Dendritic cell treated with granulocyte-macrophage colony-stimulating factor and Interleukin-4, amounts not matched to agents 40 ng/mL and 50 ng/mL, for 4 days (primary cell): ENCODE results near the gene CARD6.
"Not testable (repeated sequence)": the region's sequence is repeated elsewhere in the genome, so short reads cannot be mapped to it uniquely, and the experiment has no call there.

ENCODE experiments used
- H3K27ac Mint-ChIP-seq: one replicate; pipeline ENCODE4 v1.8.0; 2022; ENCODE audit warnings: mild to moderate bottlenecking, mixed read lengths
- H3K27me3 Mint-ChIP-seq: one replicate; pipeline ENCODE4 v1.8.0; 2022; ENCODE audit warnings: mild to moderate bottlenecking, mixed read lengths
- H3K36me3 Mint-ChIP-seq: one replicate; pipeline ENCODE4 v1.8.0; 2022; ENCODE audit warnings: low read depth, mixed read lengths
- H3K4me1 Mint-ChIP-seq: one replicate; pipeline ENCODE4 v1.8.0; 2022; ENCODE audit warnings: low read depth, mixed read lengths
- H3K4me3 Mint-ChIP-seq: one replicate; pipeline ENCODE4 v1.8.0; 2022; ENCODE audit warnings: mild to moderate bottlenecking, moderate library complexity, mixed read lengths
- H3K9me3 Mint-ChIP-seq: one replicate; pipeline ENCODE4 v1.8.0; 2022; ENCODE audit warnings: mixed read lengths
- intact Hi-C: fragments of 100-400 bp; cut with micrococcal nuclease; formaldehyde crosslinking; loops from one replicate; pipeline ENCODE4 v1.15.0; 2022

The CARD6 gene

DNA sequence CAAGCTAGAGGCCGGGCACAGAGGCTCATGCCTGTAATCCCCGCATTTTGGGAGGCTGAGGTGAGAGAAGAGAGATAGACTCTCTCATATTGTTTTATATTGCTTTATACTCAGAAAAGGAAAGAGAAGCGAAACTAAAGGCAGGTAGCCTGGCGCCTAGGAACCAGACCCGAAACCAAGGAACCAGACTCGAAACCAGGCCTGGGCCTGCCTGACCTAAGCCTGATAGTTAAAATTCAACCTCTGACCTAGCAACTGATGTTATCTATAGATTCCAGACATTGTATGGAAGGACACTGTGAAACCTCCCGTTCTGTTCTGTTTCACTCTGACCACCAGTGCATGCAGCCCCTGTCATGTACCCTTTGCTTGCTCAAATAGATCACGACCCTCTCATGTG lies 31.1 kb downstream of the CARD6 start:
- H3K4me3 Mint-ChIP-seq, H3K27ac Mint-ChIP-seq, intact Hi-C loops, H3K9me3 Mint-ChIP-seq, H3K4me1 Mint-ChIP-seq, H3K36me3 Mint-ChIP-seq, H3K27me3 Mint-ChIP-seq: not testable (repeated sequence)

DNA sequence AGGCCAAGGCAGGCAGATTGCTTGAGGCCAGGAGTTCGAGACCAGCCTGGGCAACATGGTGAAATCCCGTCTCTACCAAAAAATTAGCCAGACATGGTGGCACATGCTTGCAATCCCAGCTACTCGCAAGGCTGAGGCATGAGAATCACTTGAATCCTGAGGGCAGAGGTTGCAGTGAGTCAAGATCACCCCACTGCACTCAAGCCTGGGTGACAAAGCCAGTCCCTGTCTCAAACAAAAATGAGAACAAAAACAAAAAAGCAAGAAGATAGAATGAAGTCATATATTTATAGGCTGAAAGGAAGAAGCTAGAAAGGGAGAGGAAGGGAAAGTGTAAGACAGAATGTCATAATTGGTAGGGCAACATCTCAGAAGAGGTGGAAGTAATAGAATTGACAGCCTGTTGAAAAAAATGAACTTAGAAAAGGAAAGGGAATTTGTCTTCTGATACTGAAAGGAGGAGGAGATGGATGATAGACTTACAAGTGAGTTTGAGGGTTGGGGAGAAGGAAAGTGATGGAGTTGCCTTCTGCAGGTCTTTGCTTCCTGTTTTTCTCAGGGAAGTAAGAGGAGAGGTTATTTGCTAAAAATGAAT lies 32.2 kb downstream of the CARD6 start:
- Mint-ChIP-seq H3K4me1 (peaks cover 8% of the 10 kb centered on the region), H3K27me3 (no peaks in the 10 kb centered on the region), H3K27ac (no peak overlapping the region), H3K9me3 (peaks cover 15% of the 10 kb centered on the region), H3K4me3 (no peak overlapping the region), H3K36me3 (no peaks in the 10 kb centered on the region)
- intact Hi-C loops: no loop called here

DNA sequence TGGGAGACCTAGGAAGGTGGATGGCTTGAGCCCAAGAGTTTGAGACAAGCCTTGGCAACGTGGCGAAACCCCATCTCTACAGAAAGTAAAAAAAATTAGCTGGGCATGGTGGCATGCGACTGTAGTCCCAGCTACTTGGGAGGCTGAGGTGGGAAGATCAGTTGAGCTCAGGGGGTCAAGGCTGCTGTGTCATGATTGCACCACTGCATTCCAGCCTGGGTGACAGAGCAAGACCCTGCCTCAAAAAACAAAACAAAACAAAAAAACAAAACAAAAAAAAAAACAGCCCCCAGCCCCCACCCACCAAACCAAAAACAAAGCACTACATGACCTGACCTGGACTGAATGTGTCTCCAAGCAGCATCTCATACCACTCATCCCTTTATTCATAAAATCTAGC lies 34.8 kb downstream of the CARD6 start:
- Mint-ChIP-seq H3K36me3 (no peaks in the 10 kb centered on the region), H3K9me3 (peaks cover 15% of the 10 kb centered on the region), H3K4me1 (peaks cover 8% of the 10 kb centered on the region), H3K27ac (no peak overlapping the region), H3K4me3 (no peak overlapping the region), H3K27me3 (no peaks in the 10 kb centered on the region)
- intact Hi-C loops: loop anchor here (5.0 kb wide), 2 partner anchors 119 to 1164 kb away; partner anchors contain the start of gene TTC33

DNA sequence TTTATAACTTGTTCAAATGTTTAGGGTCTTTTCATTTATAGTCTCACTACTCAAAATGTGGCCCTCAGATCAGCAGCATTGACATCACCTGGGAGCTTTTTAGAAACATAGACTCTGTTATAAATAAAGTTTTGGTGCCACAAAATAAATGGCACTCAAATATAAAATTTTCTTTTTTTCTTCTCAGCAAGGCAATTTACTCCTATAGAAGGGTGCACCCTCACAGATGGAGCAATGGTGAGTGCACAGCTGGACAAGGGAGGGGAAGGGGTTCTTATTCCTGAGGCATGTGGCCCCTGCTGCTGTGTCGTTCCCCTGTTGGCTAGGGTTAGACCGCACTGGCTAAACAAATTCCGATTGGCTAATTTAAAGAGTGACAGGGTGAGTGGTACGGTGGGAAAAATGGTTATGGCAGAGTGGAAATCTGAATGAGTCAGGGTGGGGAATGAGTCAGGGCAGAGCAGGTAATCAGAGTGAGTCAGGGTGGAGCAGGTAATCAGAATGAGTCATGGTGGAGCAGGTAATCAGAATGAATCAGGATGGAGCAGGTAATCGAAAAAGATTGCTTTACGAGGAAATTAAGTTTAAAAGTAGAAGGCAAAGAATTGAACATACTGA lies 36.3 kb downstream of the CARD6 start:
- no peak overlapping the region for H3K4me3 Mint-ChIP-seq
- H3K36me3 Mint-ChIP-seq: no peaks in the 10 kb centered on the region
- no peak overlapping the region for H3K27ac Mint-ChIP-seq
- H3K9me3 Mint-ChIP-seq: peaks cover 15% of the 10 kb centered on the region
- no peaks in the 10 kb centered on the region for H3K27me3 Mint-ChIP-seq
- peaks cover 8% of the 10 kb centered on the region for H3K4me1 Mint-ChIP-seq
- intact Hi-C loops: loop anchor here (5.0 kb wide), 2 partner anchors 120 to 1165 kb away; partner anchors contain the start of gene TTC33

DNA sequence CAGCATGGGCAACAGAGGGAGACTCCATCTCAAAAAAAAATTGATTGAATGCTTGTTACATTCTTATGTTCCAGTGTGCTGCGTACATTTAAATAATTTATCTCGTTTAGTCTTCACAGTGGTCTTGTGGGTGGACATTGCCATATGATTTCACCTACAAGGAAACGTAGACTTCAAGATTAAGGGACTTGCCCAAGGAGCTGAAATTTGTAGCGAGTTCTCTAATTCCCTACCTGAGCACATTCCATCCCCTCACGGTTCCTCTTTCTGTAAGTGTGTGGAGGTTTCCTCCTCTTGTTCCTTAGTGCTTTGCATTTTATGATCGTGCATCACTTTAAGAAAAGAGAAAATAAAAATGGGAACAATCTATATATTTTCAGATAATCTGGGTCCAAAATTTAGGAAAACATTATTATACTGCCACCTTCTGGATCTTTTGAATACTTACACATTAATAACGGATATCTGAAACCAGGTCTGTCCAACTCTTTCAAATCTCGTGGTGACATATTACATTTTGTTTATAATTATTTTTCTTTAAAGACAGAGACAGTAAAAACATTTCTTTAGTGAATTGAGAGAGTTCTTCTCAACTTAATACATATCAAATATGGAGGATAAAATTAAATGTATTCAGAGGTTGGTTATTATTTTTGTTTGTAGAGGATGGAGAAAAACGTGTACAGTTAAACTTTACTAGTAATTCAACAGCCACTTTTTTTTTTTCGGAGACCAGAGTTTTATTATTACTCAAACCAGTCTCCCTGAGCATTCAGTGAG lies 38.2 kb downstream of the CARD6 start:
- no peak overlapping the region for H3K4me3 Mint-ChIP-seq

DNA sequence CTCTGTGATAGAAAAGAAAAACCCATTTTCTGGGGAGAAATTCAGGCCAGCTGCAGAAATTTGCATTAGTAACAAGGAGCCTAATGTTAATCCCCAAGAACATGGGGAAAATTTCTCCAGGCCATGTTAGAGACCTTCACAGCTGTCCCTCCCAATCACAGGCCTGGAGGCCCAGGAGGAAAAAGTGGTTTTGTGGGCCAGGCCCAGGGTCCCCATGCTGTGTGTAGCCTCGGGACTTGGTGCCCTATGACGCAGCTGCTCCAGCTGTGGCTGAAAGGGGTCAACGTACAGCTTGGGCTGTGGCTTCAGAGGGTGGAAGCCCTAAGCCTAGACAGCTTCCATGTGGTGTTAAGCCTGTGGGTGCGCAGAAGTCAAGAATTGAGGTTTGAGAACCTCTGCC lies 41.1 kb downstream of the CARD6 start:
- intact Hi-C loops: no loop called here
- no peak overlapping the region for H3K4me3 Mint-ChIP-seq
- H3K4me1 Mint-ChIP-seq: no peaks in the 10 kb centered on the region
- H3K36me3 Mint-ChIP-seq: no peaks in the 10 kb centered on the region
- no peaks in the 10 kb centered on the region for H3K27me3 Mint-ChIP-seq
- H3K9me3 Mint-ChIP-seq: peaks cover 7% of the 10 kb centered on the region
- H3K27ac Mint-ChIP-seq: no peak overlapping the region

More for the DNA sequence above, 38.2 kb downstream of the CARD6 start:
- H3K4me1 Mint-ChIP-seq: no peaks in the 10 kb centered on the region
- intact Hi-C loops: loop anchor here (2.0 to 5.0 kb wide), 3 partner anchors 122 to 1299 kb away; partner anchors contain the start of gene TTC33
- H3K36me3 Mint-ChIP-seq: no peaks in the 10 kb centered on the region
- H3K27ac Mint-ChIP-seq: no peak overlapping the region
- peaks cover 15% of the 10 kb centered on the region for H3K9me3 Mint-ChIP-seq
- no peaks in the 10 kb centered on the region for H3K27me3 Mint-ChIP-seq

DNA sequence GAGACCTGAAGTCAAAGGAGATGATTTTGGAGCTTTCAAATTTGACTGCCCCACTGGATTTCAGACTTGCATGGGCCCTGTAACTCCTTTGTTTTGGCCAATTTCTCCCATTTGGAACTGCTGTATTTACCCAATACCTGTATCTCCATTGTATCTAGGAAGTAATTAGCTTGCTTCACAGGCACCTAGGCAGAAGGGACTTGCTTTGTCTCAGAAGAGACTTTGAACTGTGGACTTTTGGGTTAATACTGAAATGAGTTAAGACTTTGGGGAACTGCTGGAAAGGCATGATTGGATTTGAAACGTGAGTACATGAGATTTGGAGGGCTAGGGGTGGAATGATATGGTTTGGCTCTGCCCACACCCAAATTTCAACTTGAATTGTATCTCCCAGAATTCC lies 41.9 kb downstream of the CARD6 start:
- intact Hi-C loops, H3K36me3 Mint-ChIP-seq, H3K4me1 Mint-ChIP-seq, H3K27ac Mint-ChIP-seq, H3K9me3 Mint-ChIP-seq, H3K4me3 Mint-ChIP-seq, H3K27me3 Mint-ChIP-seq: not testable (repeated sequence)

DNA sequence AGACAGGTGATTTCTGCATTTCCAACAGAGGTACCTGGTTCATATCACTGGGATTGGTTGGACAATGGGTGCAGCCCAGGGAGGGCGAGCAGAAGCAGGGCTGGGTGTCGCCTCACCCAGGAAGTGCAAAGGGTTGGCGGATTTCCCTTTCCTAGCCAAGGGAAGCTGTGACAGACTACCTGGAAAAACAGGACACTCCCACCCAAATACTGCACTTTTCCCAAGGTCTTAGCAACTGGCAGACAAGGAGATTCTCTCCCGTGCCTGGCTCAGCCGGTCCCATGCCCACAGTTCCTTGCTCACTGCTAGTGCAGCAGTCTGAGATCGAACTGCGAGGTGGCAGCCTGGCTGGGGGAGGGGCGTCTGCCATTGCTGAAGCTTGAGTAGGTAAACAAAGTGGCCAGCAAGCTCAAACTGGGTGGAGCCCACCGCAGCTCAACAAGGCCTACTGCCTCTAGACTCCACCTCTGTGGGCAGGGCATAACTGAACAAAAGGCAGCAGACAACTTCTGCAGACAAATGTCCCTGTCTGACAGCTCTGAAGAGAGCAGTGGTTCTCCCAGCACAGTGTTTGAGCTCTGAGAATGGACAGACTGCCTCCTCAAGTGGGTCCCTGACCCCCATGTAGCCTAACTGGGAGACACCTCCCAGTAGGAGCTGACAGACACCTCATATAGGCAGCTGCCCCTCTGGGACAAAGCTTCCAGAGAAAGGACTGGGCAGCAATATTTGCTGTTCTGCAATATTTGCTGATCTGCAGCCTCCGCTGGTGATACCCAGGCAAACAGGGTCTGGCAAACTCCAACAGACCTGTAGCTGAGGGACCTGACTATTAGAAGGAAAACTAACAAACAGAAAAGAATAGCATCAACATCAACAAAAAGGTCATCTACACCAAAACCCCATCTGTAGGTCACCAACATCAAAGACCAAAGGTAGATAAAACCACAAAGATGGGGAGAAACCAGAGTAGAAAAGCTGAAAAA lies 54.6 kb downstream of the CARD6 start:
- H3K27ac Mint-ChIP-seq, H3K9me3 Mint-ChIP-seq, intact Hi-C loops, H3K4me1 Mint-ChIP-seq, H3K27me3 Mint-ChIP-seq, H3K36me3 Mint-ChIP-seq, H3K4me3 Mint-ChIP-seq: not testable (repeated sequence)

DNA sequence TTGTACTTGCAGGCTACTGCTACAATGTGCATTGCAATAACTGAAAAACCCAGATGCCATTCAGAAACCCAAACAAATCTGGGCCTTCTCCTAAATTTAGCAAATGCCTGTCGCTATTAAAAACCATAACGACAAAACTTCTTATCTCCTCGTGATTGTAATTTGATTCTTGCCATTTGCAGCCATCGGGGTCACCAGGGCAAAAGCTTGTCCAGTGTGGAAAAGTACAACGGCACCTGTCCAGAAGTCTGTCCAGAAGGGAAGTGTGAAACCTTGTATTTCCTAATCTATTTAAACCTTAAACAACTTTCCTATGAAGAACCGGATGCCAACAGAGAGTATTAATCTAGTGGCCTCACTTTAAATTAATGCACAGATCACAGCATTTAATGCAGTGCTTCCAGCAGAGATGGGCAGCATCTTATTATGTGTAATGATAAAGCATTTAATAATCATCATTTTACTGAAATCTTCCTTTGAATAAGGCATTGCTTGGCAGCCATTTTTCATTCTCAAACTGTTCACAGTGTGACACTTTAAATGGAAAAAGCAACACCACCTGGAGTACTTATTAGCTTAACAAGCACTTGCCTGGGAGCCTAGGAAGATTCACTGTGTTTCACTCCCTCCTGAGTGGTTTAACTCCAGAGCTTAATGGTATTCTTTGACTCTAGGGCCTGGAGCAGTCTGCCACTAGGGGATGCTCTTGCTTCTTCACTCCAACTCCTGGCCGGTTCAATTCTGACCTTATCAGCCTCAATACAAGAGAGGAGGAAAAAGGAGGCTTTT lies 63.2 kb downstream of the CARD6 start:
- Mint-ChIP-seq H3K27ac (no peak overlapping the region), H3K4me3 (no peak overlapping the region), H3K9me3 (no peaks in the 10 kb centered on the region), H3K36me3 (no peaks in the 10 kb centered on the region), H3K27me3 (peaks cover 9% of the 10 kb centered on the region), H3K4me1 (no peaks in the 10 kb centered on the region)
- intact Hi-C loops: loop anchor here (5.0 kb wide), 1 partner anchor 938 kb away; no protein-coding TSS in a partner anchor

DNA sequence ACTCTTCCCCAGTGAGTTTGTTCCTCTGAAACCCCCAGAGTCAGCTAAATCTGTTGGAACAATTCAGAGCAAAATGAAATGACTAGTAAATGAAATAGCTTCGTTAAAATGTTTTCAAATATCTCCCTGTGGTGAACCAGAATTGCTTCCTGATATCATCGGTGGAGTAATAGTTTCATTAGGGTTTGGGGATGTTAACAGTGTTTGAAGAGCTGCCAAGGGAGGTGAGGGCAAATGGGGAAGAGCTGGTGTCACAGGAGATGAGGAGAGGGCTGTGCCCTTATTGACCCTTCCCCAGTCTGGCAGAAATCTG lies 63.8 kb downstream of the CARD6 start:
- no peaks in the 10 kb centered on the region for H3K9me3 Mint-ChIP-seq
- H3K27me3 Mint-ChIP-seq: peaks cover 9% of the 10 kb centered on the region
- H3K27ac Mint-ChIP-seq: no peak overlapping the region
- intact Hi-C loops: loop anchor here (5.0 kb wide), 1 partner anchor 937 kb away; no protein-coding TSS in a partner anchor
- no peak overlapping the region for H3K4me3 Mint-ChIP-seq
- H3K36me3 Mint-ChIP-seq: no peaks in the 10 kb centered on the region
- H3K4me1 Mint-ChIP-seq: no peaks in the 10 kb centered on the region

DNA sequence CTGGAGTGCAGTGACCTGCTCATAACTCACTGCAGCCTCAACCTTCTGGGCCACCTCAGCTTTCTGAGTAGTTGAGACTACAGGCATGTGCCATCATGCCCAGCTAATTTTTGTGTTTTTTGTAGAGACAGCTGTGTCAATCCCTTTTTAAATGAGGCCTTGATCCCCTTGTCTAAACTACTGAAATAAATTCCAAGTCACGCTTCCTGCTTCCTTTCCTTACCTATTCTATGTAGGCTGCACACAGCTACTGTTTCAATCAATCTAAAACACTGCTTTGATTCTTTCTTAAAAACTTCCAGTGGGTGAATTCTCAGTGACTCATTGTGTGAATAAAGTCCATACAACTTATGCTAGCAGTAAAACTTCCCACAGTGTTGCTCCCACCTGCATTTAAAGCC lies 65.2 kb downstream of the CARD6 start:
- no peak overlapping the region for H3K27ac Mint-ChIP-seq
- H3K9me3 Mint-ChIP-seq: no peaks in the 10 kb centered on the region
- H3K36me3 Mint-ChIP-seq: no peaks in the 10 kb centered on the region
- H3K4me3 Mint-ChIP-seq: no peak overlapping the region
- peaks cover 11% of the 10 kb centered on the region for H3K27me3 Mint-ChIP-seq
- intact Hi-C loops: no loop called here
- no peaks in the 10 kb centered on the region for H3K4me1 Mint-ChIP-seq

DNA sequence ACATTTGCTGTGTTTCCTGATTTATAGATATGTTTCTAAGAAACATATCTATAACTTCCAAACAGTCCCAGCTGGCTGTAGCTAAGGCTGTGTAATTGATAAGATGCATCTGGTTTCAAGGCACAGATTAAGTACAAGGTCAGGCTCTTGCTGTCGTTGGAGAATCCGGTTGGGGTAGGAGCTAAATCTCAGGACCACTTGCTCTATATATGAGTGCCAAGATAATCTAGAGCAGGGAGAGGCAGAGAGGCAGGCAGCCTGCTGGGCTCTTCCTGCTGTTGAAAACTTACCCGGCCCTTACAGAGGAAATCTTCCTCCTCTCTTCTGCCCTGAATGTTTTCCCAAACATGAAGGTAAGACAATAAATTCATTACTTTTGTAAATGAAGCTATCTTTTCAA lies 68.1 kb downstream of the CARD6 start, which contains the start of gene C7:
Gene C7 (plus strand): TSS at position 234 of the 400 bp plus-strand sequence. CDS start 114 bp downstream, at position 348.
- Mint-ChIP-seq H3K4me1 (no peaks in the 10 kb centered on the region), H3K36me3 (no peaks in the 10 kb centered on the region), H3K27me3 (peaks cover 12% of the 10 kb centered on the region), H3K4me3 (no peak within 1 kb of the TSS), H3K27ac (no peak within 1 kb of the TSS), H3K9me3 (no peaks in the 10 kb centered on the region)
- intact Hi-C loops: no loop called here

DNA sequence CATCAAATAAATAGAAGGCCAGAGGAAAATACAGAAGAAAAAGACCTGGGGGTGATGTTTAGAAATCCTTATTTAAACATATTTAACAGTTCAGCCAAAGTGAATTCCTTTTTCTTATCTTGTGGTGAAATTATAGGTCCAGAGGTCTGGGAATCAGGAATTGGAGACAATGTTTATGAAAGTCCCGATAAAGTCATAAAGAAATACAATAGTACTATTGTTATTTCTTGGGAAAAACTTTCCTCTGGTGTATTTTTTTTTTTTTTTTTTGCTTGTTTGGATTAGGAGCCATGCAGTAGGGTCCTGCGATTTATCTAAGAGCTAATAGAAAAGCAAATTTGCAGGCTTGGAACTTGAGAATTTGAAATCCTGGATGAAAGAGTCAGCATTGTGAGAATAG lies 68.6 kb downstream of the CARD6 start:
- no peaks in the 10 kb centered on the region for H3K9me3 Mint-ChIP-seq

More for the DNA sequence above, 68.6 kb downstream of the CARD6 start:
- Mint-ChIP-seq H3K4me1 (no peaks in the 10 kb centered on the region), H3K27ac (no peak overlapping the region), H3K27me3 (peaks cover 12% of the 10 kb centered on the region), H3K4me3 (no peak overlapping the region), H3K36me3 (no peaks in the 10 kb centered on the region)
- intact Hi-C loops: no loop called here
